AG09309 (cell line): ENCODE measurements around the gene SPON1.
"Not testable (repeated sequence)": the region's sequence is repeated elsewhere in the genome, so short reads cannot be mapped to it uniquely, and the experiment has no call there.

Experiments
- DNase-seq: peaks from one replicate; pipeline ENCODE4 v3.0.0-alpha.2; 2010; ENCODE audit warnings: low read depth
- H3K4me3 ChIP-seq: 2 replicates; pipeline ENCODE4 v1.5.1; 2011; ENCODE audit warnings: mild to moderate bottlenecking, low read depth, low read length, moderate library complexity; ENCODE audit not compliant: control insufficient read depth
- TF ChIP-seq, protein P1 (sequence below): IDR thresholded peaks from 2 replicates; pipeline ENCODE4 v1.5.1; 2011; ENCODE audit warnings: mild to moderate bottlenecking, low read depth, low read length, inconsistent platforms; ENCODE audit not compliant: insufficient read depth, control insufficient read depth; ENCODE audit errors: missing control alignments

The SPON1 gene

DNA sequence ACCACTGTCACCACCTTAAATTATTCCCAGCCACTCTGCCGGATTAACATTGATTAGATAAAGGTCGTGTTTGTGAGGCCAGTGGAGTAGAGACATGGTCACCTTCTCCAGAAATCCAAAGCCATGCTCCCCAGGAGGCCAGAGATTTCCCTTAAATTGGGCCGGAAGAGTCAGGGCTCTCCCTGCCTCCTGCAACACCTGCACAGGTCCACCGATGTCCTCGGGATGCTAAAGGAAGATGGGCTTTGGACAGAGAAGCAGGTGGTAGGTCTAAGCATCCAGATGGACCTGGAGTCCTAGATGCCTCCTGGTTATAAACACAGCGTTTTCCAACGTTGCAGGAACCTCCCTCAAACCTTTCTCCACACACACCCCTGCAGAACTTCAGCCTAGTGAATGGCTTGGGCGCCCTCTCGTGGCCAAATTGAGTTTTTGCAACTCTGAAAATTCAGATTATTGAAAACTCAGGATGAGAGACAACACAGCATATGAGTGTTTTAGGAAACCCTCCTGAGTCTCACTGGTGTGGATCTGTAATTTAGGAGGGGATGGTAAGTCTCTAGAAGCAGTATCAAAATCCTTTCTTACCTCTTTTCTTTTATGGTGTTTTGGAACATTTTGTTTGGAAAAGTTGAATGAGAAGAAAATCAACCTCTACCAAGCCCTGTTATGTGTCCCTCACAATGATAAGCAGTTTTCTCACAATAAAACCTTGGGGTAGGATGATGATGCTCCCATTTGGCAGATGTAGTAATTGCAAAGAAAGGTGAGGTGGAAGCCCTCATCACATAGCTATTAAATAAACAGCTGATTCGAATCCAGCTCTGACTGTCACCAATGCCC is 286.8 kb downstream of the SPON1 start:
- TF ChIP-seq, protein P1, sequence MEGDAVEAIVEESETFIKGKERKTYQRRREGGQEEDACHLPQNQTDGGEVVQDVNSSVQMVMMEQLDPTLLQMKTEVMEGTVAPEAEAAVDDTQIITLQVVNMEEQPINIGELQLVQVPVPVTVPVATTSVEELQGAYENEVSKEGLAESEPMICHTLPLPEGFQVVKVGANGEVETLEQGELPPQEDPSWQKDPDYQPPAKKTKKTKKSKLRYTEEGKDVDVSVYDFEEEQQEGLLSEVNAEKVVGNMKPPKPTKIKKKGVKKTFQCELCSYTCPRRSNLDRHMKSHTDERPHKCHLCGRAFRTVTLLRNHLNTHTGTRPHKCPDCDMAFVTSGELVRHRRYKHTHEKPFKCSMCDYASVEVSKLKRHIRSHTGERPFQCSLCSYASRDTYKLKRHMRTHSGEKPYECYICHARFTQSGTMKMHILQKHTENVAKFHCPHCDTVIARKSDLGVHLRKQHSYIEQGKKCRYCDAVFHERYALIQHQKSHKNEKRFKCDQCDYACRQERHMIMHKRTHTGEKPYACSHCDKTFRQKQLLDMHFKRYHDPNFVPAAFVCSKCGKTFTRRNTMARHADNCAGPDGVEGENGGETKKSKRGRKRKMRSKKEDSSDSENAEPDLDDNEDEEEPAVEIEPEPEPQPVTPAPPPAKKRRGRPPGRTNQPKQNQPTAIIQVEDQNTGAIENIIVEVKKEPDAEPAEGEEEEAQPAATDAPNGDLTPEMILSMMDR, result peak; percentile 87
- no peak overlapping the region for H3K4me3 ChIP-seq
- peak; percentile 4 for DNase-seq

DNA sequence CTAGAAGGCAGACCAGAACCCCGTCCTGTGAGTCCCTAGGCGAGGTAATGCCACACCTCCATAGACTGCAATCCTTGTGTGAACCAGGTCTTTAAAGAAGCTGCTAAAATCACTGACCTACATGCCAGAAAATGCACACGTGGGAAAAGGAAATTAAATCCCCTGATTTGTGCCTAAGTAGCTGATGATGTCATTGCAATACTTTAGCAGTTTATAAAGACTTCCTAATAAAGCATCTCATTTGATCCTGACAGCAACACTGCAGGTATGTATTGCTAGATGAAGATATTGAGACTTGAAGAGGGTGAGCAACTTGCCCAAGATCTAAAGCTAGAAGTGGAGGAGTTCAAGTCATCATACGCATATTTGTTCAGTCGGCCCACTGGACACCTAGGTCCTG is 289.2 kb downstream of the SPON1 start:
- TF ChIP-seq, protein P1, result no peak
- no peak for DNase-seq
- no peak overlapping the region for H3K4me3 ChIP-seq

DNA sequence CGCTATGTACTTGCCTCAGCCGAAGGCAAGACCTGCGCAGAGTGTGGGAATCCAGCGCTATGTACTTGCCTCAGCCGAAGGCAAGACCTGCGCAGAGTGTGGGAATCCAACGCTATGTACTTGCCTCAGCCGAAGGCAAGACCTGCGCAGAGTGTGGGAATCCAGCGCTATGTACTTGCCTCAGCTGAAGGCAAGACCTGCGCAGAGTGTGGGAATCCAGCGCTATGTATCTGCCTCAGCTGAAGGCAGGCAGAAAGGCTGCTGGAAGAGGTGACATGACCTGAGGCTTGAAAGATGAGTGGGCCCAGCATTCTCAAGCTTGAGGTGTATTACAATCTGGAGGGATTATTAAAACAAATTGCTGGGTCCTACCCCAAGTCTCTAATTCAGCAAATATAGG is 290.0 kb downstream of the SPON1 start:
- DNase-seq, H3K4me3 ChIP-seq: not testable (repeated sequence)

DNA sequence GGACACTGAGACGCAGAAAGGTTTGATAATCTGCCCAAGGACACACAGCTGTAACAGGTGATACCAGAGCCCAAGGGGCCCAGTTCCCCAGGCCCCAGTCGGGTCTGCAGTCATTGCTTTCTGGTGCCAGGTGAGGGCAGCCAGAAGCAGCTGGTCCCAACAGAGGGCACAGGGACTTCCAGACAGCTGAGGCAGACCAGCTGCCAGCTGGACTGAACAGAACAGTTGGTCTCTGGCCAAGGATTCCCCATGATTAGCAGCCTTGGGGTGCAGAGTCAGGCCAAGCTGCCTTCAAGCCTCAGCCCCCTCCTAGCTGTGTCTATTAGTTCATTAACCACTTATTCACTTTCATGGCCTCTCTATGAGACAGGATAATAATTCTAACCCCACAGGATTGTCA is 290.9 kb downstream of the SPON1 start:
- H3K4me3 ChIP-seq, result no peak overlapping the region
- DNase-seq, result no peak
- TF ChIP-seq, protein P1, result no peak

DNA sequence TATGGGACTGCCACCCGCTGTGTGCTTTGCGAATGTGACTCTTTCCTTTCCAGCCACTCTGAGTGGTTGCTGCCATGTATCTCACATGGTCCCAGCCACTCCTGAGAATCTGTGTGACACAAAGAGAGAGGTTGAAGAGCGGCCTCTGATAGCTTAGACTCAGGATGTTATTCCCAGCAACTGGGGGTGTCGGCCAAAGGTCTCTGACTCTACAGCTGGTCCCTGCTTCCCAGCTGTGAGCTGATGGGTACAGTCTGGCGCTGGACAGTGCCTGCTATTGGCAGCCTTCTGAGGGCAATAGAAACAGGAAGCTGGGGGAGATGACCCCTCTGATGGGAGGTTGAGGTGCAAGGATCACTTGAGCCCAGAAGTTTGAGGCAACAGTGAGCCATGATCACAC is 291.3 kb downstream of the SPON1 start:
- TF ChIP-seq, protein P1, result no peak

DNA sequence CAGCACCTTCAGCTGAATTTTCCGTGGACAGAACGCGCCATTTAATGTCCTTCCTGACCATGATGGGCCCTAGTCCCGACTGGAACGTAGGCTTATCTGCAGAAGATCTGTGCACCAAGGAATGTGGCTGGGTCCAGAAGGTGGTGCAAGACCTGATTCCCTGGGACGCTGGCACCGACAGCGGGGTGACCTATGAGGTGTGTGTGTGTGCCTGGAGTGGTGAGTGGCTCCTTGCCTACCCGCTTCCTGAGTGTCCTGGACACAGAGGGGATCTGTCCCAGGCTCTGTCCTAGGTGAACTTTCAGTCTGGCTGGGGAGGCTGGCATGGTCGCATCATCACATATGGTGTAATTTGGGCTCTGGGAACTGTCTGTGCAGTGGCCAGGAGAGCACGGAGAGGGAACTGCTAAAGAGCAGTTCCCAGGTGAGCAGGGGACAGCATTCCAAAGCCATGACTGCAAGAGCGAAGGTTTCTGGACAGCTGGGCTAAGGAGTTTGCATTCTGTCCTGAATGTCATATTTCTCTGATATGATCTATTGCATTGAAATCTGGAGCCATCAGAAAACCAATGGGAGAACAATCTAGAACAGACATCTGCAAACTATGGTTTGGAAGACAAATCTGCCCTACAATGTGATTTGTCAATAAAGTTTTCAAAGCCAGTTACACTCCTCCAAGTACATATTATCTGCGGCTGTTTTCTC is 292.2 kb downstream of the SPON1 start:
- no peak overlapping the region for H3K4me3 ChIP-seq
- DNase-seq, result no peak
- TF ChIP-seq, protein P1, result no peak

More for the DNA sequence above, 291.3 kb downstream of the SPON1 start:
- no peak overlapping the region for H3K4me3 ChIP-seq
- no peak for DNase-seq

DNA sequence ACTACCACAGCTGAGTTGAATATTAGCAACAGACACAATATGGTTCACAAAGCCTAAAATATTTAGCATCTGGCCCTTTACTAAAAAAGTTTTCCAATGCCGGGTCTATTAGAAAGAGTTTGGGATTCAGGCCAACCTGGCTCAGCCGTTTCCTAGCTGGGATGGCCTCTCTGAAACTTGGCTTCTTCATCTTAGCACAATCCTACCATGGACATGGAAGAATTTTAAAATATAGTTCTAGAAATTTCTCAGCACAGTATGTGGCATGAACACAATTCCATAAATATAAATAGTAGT is 292.7 kb downstream of the SPON1 start:
- DNase-seq, result no peak
- no peak overlapping the region for H3K4me3 ChIP-seq
- TF ChIP-seq, protein P1, result no peak
